Measurements from ENCODE around the gene OSBP2. TPM values are rescaled to one million over a fixed set of nuclear protein-coding genes. Genes with fewer than 3 reads are reported as not detected.

The OSBP2 gene
- total RNA-seq, 1 donor from 2014 or later: 15.4 TPM

DNA sequence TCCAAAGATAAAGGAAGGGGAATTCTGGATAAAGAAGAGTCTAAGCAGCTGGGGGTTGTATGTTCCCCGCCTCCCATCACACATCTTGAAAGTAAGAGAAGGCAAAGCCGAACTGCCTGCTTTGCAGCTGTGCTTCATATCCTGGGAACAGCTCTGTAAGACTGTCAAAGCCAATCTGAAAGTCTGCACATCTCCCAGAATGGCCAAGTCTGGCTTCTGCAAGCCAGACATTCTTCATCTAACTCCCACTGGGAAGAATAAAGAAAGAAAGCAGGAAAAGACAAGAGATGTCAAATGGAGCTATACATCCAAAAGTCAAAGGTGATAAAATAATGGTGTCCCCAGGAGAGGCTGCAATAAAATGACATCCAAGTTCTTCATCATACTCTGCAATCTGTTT lies 258.5 kb downstream of the OSBP2 start:
- no peak for DNase-seq (ENCODE audit: extremely low read depth, low read depth, low spot score)

DNA sequence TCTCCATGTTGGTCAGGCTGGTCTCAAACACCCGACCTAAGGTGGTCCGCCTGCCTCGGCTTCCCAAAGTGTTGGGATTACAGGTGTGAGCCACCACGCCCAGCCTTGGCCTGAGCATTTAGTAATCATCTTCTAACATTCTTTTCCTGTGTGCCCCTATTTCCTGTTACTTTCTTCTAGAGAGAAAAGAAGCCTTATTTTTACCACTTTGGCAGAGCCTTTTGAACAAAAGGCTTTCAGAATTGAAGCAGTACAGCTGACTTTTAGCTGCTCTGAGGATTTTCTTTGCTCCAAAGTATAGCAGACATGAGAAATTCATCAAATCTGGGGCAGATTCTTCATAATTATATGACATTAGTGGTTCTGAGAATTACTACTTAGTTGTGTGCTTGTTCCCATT lies 260.5 kb downstream of the OSBP2 start:
- no peak for DNase-seq (ENCODE audit: extremely low read depth, low read depth, low spot score)

Other genes starting within 250 kb of the OSBP2 start
- gene SEC14L3, start 222.9 kb upstream of the OSBP2 start, total RNA-seq: not detected in 2 replicates
- gene SEC14L4, start 189.2 kb upstream of the OSBP2 start, total RNA-seq: not detected in 2 replicates
- 0.05 and 0.12 TPM in 2 replicates for gene SEC14L6, start 148.1 kb upstream of the OSBP2 start, total RNA-seq
- gene GAL3ST1, start 120.2 kb upstream of the OSBP2 start, total RNA-seq: 0.19 TPM in 1 of 2 replicates, not detected in the other
- gene PES1, start 103.0 kb upstream of the OSBP2 start, total RNA-seq: 60.3 and 63.1 TPM in 2 replicates
- gene TCN2, start 87.7 kb upstream of the OSBP2 start, total RNA-seq: 40.1 and 47.5 TPM in 2 replicates
- gene SLC35E4, start 59.1 kb upstream of the OSBP2 start, total RNA-seq: 23.0 and 36.5 TPM in 2 replicates
- gene DUSP18, start 27.0 kb upstream of the OSBP2 start, total RNA-seq: 16.5 and 23.4 TPM in 2 replicates

Data from glomerular endothelial cell (primary cell).